Measurements from ENCODE around the gene SLC25A11. TPM values are rescaled to one million over a fixed set of nuclear protein-coding genes. Genes with fewer than 3 reads are reported as not detected.

SLC25A11 gene
- total and polyA plus RNA-seq, 4 donors, result 34.8 to 72.1 (median 54.2) TPM

DNA sequence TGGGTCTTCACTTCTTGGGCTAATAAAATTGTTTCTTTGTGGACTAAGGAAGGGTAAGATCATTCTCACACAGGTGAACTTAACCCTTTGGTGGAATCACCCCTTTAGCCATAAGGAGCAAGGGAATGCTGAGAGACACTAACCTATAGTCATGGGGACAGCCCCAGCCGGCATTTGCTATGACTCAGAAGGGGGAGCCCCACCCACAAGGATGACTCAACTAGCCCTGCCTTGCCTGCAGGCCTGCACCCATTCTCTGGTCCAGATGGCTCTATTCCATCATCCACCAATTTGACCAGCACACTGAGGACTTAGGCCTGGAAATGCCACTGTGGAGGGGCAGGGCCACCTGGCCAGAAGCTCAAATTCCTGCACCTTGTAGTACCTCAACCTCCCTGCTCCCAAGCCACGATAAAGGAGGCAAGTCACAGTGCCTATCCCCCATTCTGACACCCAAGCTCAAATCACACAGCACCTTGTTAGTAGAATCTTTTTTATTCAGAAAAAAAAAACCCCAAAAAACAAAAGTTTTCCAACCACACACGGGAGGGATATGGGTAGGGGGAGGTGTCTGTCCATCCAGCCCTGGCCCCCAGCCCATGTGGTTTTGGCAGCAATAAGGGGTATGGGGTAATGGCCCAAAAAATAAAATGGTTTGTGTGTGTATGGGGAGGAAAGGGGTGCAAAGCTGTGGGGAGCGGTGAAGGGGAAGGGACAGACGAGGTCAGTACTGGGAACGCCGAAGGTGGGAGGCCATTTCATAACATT is 5.5 kb upstream of the SLC25A11 start:
- no peak for DNase-seq
- peaks cover 3 to 26% (median 11%) of the 10 kb centered on the region in 5 donors for H3K4me1 ChIP-seq (ENCODE audit: control insufficient read depth in 5 of 5, insufficient read depth in 5 of 5, low read length in 5 of 5)
- WGBS, 2 donors, result 31 to 46% methylated on average over 7 of the region's 7 CpGs
- TF ChIP-seq, protein P1, sequence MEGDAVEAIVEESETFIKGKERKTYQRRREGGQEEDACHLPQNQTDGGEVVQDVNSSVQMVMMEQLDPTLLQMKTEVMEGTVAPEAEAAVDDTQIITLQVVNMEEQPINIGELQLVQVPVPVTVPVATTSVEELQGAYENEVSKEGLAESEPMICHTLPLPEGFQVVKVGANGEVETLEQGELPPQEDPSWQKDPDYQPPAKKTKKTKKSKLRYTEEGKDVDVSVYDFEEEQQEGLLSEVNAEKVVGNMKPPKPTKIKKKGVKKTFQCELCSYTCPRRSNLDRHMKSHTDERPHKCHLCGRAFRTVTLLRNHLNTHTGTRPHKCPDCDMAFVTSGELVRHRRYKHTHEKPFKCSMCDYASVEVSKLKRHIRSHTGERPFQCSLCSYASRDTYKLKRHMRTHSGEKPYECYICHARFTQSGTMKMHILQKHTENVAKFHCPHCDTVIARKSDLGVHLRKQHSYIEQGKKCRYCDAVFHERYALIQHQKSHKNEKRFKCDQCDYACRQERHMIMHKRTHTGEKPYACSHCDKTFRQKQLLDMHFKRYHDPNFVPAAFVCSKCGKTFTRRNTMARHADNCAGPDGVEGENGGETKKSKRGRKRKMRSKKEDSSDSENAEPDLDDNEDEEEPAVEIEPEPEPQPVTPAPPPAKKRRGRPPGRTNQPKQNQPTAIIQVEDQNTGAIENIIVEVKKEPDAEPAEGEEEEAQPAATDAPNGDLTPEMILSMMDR (IDR thresholded peaks at IDR 0.05; ENCODE audit: control extremely low read depth, extremely low read depth), result no peak
- no peaks in the 10 kb centered on the region for H3K9me3 ChIP-seq (ENCODE audit: control insufficient read depth in 4 of 4, insufficient read depth in 3 of 4, low read length in 3 of 4)
- peak overlapping the region; percentile 30 for H3K4me3 ChIP-seq
- H3K27ac ChIP-seq (ENCODE audit: low read depth in 1 of 2, low read length in 1 of 2), result peak overlapping the region; percentile 71 to 80
- ATAC-seq (ENCODE audit: insufficient read depth, low FRiP score), result peak; percentile 12
- H3K9ac ChIP-seq (ENCODE audit: insufficient read depth in 1 of 2, low read length in 2 of 2), result no peak overlapping the region
- H3K36me3 ChIP-seq (ENCODE audit: control insufficient read depth in 4 of 4, insufficient read depth in 4 of 4, low read length in 4 of 4), result peaks cover 12 to 32% (median 27%) of the 10 kb centered on the region in 4 donors
- no peaks in the 10 kb centered on the region for H3K27me3 ChIP-seq (ENCODE audit: control insufficient read depth in 3 of 3, insufficient read depth in 3 of 3, low read length in 2 of 3)

DNA sequence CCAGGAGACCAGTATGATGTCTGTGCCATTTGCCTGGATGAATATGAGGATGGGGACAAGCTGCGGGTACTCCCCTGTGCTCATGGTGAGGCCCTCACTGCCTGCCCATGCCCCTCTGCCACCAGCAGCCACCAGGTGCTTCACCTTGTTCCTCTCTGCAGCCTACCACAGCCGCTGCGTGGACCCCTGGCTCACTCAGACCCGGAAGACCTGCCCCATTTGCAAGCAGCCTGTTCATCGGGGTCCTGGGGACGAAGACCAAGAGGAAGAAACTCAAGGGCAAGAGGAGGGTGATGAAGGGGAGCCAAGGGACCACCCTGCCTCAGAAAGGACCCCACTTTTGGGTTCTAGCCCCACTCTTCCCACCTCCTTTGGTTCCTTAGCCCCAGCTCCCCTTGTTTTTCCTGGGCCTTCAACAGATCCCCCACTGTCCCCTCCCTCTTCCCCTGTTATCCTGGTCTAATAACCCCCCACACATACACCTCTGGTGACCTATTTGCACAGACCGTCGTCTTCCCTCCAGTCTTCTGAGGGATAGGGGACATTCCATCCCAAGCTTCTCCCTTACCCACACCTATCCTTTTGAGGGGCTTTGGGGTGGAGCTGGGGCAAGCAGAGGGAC is 4.8 kb upstream of the SLC25A11 start:
- peak overlapping the region; percentile 71 to 80 for H3K27ac ChIP-seq (ENCODE audit: low read depth in 1 of 2, low read length in 1 of 2)
- DNase-seq, result no peak
- no peak overlapping the region for H3K4me3 ChIP-seq
- TF ChIP-seq, protein P1 (IDR thresholded peaks at IDR 0.05; ENCODE audit: control extremely low read depth, extremely low read depth), result no peak
- H3K9me3 ChIP-seq (ENCODE audit: control insufficient read depth in 4 of 4, insufficient read depth in 3 of 4, low read length in 3 of 4), result no peaks in the 10 kb centered on the region
- H3K27me3 ChIP-seq (ENCODE audit: control insufficient read depth in 3 of 3, insufficient read depth in 3 of 3, low read length in 2 of 3), result no peaks in the 10 kb centered on the region
- peaks cover 3 to 22% (median 11%) of the 10 kb centered on the region in 5 donors for H3K4me1 ChIP-seq (ENCODE audit: control insufficient read depth in 5 of 5, insufficient read depth in 5 of 5, low read length in 5 of 5)
- no peak for ATAC-seq (ENCODE audit: insufficient read depth, low FRiP score)
- H3K9ac ChIP-seq (ENCODE audit: insufficient read depth in 1 of 2, low read length in 2 of 2), result no peak overlapping the region
- peaks cover 12 to 32% (median 27%) of the 10 kb centered on the region in 4 donors for H3K36me3 ChIP-seq (ENCODE audit: control insufficient read depth in 4 of 4, insufficient read depth in 4 of 4, low read length in 4 of 4)
- WGBS, 2 donors, result 31 to 47% methylated on average over 8 of the region's 8 CpGs

DNA sequence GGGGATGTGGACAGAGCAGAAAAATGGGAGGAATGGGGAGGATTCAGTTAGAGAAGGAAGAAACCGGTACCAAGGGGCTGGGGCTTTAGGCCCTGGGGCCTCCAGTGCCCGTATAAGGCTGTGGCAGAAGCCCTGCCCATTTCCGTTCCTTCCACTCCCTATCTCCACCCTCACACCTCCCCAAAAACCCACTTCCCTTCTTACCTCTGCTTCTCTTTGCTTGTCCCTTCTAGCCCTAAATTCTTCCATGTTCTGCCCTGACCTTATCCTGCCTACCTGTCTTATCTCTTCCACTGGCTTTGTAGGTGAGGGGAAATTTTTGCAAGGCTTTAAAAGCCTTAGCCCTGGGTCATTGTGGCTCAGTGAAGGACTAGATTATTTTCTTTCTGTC is 4.3 kb upstream of the SLC25A11 start:
- Histone ChIP-seq H3K27ac (ENCODE audit: low read depth in 1 of 2, low read length in 1 of 2) (peak overlapping the region in 1 of 2 donors; percentile 80), H3K27me3 (ENCODE audit: control insufficient read depth in 3 of 3, insufficient read depth in 3 of 3, low read length in 2 of 3) (no peaks in the 10 kb centered on the region), H3K9ac (ENCODE audit: insufficient read depth in 1 of 2, low read length in 2 of 2) (no peak overlapping the region), H3K4me1 (ENCODE audit: control insufficient read depth in 5 of 5, insufficient read depth in 5 of 5, low read length in 5 of 5) (peaks cover 3 to 25% (median 11%) of the 10 kb centered on the region in 5 donors), H3K9me3 (ENCODE audit: control insufficient read depth in 4 of 4, insufficient read depth in 3 of 4, low read length in 3 of 4) (no peaks in the 10 kb centered on the region), H3K4me3 (no peak overlapping the region), H3K36me3 (ENCODE audit: control insufficient read depth in 4 of 4, insufficient read depth in 4 of 4, low read length in 4 of 4) (peaks cover 12 to 32% (median 27%) of the 10 kb centered on the region in 4 donors)
- no peak for ATAC-seq (ENCODE audit: insufficient read depth, low FRiP score)
- DNase-seq, result no peak
- WGBS, 2 donors, result 31 to 39% methylated on average over 3 of the region's 3 CpGs
- TF ChIP-seq, protein P1 (IDR thresholded peaks at IDR 0.05; ENCODE audit: control extremely low read depth, extremely low read depth), result no peak

Measured in lung (tissue), 12 donors.